ENCODE measurements around the gene FBLN2.
"Not testable (repeated sequence)": the region's sequence is repeated elsewhere in the genome, so short reads cannot be mapped to it uniquely, and the experiment has no call there.

FBLN2 gene

DNA sequence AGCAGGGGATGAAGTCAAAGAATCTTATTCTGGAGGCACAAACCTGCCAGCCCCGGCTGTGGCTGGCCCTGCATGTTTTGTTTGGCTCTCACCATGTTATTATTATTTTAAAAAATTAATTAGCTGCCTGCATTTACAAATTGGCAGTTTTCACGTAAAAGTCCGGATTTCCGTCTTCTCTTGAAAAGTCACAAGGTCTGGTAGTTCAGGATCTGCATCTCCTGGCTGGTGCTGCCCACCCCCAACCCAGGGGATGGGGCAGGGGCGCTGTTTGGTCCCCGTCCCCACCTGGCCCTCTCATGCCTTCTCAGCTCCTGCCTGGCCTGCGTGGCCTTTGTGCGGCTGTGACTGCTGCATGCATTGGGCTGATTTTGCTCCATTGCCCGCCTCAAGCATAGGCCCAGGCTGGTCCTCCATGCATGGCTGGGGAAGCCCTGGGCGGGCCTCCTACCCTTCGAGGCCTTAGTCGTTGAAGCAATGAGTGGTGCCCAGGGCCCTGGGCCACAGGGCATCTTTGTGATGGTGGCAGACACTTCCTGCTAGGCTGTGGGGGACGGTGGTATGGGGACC lies 2.0 kb downstream of the FBLN2 start:
- DNase-seq = no peak

DNA sequence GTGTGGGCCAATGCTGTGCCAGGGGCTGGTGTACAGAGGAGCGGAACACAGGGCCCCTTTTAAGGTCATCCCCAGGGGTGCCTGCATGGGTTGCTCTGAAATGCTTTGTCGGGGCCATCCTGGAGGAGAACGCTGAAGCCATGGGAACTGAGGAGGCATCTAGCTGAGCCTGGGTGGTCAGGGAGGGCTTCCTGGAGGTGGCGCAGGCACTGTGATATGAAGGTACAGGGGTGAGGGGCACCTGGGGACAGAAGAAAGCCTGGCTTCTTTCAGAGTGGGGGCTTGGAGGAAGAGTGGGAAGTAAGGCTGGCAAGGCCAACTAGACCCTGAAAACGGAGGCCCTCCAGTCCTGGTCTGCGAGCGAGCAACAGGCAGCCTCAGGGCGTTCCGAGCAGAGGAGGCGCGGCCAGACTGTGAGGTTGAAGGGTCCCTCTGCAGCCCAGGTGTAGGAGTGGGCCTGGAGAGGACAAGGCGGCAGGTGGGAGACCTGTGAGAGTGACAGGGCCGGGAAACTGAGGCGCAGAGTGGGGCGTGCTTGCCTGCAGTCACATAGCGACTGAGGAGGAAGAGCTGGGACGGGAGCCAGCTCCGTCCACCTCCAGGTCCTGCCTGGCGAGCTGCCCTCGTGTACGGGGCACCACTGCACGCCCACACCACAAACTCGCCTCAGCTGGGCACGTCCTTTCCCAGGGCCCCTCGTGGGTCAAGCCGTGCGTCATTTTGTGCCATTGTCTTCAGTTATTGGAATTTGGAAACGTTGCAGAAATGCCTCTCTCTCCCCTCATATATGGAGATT lies 4.1 kb downstream of the FBLN2 start:
- DNase-seq = no peak

DNA sequence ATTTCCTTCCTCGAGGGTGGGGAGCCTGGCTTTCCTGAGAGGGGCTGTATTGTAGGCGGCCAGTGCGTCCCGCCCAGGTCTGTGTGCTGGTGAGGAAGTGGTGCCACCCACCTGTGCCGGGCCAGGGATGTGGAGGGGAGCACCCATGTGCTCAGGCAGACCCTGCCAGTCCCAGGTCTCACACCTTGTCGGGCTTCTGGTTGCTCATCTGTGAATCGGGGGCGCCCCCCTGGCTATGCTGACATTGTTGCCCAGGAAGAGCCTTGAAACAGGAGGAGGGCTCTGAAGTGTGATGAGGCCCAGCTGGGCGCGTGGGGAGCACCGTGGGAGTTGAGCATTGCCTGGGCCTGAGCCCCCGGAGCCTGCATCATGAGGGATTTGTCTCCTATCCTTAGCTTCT lies 4.8 kb downstream of the FBLN2 start:
- no peak for DNase-seq

GRCh38 chr3:13555753-13556152 lies 6.8 kb downstream of the FBLN2 start:
- no peak for DNase-seq

GRCh38 chr3:13556207-13556606 lies 7.3 kb downstream of the FBLN2 start:
- DNase-seq = no peak

- no peak for DNase-seq
Measured at GRCh38 chr3:13556917-13557316, 8.0 kb downstream of the FBLN2 start.

- no peak for DNase-seq
Measured at GRCh38 chr3:13557417-13557816, 8.5 kb downstream of the FBLN2 start.

- no peak for DNase-seq
Measured at GRCh38 chr3:13557926-13558325, 9.0 kb downstream of the FBLN2 start.

DNA sequence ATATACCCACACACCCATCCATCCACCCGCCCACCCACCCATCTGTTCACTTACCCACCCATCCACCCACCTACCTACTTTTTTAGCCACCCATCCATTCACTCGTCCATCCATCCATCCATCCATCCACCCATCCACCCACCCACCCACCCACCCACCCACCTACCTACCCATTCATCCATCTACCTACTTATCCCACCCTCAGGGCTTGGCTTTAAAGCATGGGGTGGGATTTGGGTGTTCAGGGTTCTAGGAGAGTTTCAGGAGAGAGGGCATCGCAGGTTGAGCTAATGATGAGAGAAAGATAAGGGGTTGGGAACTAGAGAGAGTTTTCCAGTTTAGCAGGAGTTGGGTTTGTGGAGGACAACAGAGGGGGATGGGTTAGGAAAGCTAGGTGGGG lies 9.7 kb downstream of the FBLN2 start:
- no peak for DNase-seq

GRCh38 chr3:13559764-13560525 lies 11.0 kb downstream of the FBLN2 start:
- DNase-seq = peak; percentile 25

DNA sequence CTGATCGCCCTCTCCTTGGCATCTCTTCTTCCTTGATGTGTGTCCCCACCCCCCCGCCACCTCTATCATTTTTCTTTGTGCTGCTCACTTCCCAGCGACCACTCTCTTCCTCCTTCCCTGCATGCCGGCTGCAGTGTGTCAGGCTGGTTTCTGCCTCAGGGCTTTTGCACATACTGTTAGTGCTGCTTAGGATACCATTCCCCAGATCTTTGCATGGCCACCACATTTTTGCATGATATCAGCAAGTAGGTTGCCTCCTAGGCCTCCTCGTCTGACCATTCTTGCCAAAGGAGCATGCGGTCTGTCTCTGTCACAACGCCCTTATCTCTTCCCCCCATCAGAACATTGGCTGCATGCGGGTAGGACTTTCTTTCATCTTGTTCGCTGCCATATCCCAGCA lies 12.5 kb downstream of the FBLN2 start:
- no peak for DNase-seq

GRCh38 chr3:13561967-13562366 lies 13.0 kb downstream of the FBLN2 start:
- no peak for DNase-seq

- not testable (repeated sequence) for DNase-seq
Measured at GRCh38 chr3:13562421-13562820, 13.5 kb downstream of the FBLN2 start.

DNA sequence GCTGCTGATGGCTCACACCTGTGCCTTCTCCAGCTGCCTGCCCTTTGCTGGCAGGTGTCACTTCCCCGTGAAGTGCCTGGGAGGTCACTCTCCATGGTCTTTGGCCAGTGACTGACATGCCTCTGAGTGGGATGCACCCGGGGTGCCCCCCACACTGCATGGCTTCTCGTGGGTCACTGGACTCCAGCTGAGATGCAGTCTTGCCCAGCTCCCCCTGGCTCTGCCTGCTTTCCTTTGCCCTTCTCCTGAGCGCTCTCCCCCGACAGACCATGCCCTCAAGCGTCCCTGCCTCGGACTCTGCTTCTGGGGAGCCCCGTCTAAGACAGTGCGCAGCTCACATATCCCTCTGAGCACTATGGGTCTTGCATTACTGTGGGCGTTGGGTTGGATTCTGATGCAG lies 14.4 kb downstream of the FBLN2 start:
- no peak for DNase-seq

DNA sequence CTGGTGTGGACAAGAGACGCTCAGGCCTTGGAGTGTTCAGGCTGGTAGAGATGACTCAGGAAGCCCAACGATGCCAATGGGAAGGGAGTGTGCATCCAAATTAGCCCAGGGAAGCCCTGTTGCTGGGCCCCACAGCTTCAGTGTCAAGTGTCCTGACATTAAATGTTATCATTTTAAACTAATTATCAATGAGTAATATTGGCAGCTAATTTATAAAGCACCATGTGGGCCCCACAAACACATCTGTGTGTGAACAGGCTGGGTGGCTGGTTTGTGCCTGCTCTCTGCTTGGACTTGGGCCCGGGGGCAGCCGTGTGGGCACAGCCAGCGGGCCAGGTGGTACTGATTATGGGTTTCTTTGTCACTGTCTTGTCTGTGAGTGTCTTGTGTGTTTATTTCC lies 15.0 kb downstream of the FBLN2 start:
- no peak for DNase-seq

DNA sequence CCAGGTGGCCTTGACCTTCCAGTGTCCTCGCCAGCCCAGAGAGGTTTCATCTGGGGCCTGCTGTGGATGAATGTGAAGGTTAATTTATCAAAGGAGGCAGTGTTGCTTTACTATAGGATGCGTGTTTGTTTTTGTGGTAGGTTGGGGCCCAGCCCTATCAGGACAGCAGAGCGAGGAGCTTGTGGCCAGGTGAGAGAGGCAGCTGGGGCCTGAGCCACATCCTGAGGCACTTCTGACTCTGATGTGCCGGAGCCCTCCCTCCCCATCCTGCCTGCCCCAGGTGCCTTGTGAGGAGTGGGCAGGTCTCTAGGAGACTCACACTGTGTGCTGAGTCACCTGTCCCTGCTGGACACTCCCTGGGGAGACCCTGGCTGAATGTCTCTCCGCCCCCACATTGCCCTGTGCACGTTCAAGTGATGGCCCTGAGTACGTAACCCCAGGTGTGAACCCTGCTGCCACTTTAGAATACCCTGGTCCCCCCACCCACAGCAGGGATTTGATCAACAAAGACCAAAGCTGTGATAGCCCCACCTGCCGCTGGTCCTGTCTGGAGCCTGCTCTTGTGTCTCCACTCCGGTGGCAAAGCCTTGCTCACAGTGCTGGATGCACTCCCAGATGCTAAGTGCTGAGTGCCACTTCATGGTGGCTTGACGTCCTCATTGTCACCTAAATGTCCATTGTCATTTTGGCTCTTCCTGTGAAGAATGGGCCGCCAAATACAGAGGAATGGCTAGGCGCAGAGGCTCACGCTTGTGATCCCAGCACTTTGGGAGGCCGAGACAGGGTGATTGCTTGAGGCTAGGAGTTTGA lies 16.0 kb downstream of the FBLN2 start:
- DNase-seq = no peak

- DNase-seq = no peak
Measured at GRCh38 chr3:13565581-13566452, 16.9 kb downstream of the FBLN2 start.

DNA sequence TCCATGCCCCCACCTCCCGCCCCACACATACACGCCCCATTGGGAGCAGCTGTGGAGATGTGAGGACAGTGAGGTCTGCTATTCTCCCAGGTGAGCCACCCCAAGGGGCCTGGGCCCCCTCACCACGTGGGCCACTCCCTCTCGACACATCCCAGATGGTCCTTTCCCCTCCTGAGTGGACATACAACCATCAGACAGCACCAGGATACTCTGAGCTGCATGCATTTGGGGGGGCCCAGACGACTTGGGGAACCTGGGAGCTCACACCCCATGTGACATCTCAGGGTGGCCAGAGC lies 17.5 kb downstream of the FBLN2 start:
- DNase-seq = no peak

DNA sequence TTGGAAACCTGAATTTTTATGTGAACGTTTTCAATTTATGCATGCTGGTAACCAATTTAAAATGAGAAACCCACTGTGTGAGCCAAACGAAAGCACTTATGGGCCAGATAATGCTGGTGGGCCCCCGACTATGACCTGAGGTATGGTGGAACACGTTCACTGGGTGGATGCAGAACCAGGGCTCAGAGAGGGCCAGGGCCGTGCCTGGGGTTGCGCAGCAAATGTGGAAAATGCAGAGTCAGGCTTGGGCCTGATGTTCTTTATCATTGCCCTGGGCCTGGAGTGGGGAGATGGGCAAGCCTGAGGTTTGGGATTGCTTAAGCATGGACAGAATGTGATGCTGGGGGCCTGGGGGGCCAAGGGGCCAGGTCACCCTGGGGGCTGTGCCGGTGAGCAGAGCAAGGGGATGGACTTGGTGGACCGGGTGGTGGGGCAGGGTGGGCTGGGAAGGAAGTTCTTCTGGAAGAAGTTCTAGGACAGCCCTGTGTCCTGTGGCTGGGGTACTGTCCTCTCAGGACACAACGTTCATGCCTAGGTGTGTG lies 17.9 kb downstream of the FBLN2 start:
- no peak for DNase-seq

- DNase-seq = no peak
Measured at GRCh38 chr3:13567684-13568514, 19.0 kb downstream of the FBLN2 start.

- DNase-seq = no peak
Measured at GRCh38 chr3:13568515-13569028, 19.6 kb downstream of the FBLN2 start.
